Stimulated activated CD4-positive, alpha-beta T cell treated with anti-CD3 and anti-CD28 coated beads, TNF-alpha, amount 100 ng/mL, for 4 hours (primary cell): ENCODE measurements around the gene KRTAP9-4.
"Not testable (repeated sequence)": the region's sequence is repeated elsewhere in the genome, so short reads cannot be mapped to it uniquely, and the experiment has no call there.

Source experiments
- DNase-seq, 3 experiments: peaks; one replicate each; pipeline ENCODE4 v3.0.0-alpha.2; 2020; ENCODE audit warnings: low read depth in 3 of 3

The KRTAP9-4 gene, protein sequence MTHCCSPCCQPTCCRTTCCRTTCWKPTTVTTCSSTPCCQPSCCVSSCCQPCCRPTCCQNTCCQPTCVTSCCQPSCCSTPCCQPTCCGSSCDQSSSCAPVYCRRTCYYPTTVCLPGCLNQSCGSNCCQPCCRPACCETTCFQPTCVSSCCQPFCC

GRCh38 chr17:41249637-41250240 is at the start of gene KRTAP9-4:
Gene KRTAP9-4 (plus strand): TSS chr17:41249687. CDS start chr17:41249721, 34 bp downstream.
- not testable (repeated sequence) for DNase-seq

DNA sequence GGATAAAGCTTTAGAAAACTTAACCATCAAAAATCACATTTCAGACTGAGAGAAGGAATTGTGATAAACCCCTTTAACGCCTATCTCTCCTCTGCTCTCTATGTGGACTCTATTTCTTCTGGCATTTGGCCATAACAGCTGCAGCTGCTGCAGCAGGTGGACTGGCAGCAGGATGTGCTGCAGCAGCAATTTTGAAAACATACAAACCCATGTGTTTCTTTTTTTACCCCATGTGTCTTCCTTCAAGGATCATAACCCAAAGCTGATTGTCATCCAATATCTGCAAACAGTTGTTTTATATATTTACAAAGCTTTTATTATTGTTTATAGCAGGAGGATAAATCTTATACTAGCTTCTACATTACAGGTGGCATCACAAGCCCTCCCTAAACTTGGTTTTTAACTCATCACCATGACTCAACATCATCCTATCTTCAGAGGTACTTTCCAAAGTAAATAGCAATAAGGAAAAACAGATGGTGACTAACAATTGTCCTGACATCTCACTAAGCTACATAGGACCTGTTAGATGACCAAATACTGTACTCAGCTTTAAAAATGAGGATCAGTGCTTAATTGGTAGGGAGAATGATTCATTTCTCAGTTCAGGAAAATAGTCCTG is 37.5 kb upstream of the KRTAP9-4 start:
- DNase-seq, result no peak

- DNase-seq, result no peak
These were observed 36.8 kb upstream of the KRTAP9-4 start for GRCh38 chr17:41212524-41213169.

- no peak for DNase-seq
These were observed 33.8 kb upstream of the KRTAP9-4 start for GRCh38 chr17:41215681-41216080.

DNA sequence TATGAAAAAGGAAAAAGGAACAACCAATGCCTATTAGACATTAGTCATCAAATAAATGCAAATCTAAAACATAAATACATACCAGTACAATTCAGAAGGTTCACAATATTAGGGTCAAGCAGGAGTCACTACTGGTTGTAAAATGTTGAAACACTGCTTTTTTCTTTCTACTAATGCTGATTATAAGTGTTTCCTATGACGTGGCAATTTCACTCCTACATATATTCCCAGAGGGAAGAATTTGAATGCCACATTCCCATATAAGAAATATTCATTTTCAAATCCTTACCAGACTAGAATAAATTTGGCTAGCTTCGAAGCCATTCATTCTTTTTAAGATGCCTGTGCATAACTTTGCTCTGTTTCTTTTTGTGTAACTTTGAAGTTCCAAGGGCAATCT is 25.7 kb upstream of the KRTAP9-4 start:
- no peak for DNase-seq

DNA sequence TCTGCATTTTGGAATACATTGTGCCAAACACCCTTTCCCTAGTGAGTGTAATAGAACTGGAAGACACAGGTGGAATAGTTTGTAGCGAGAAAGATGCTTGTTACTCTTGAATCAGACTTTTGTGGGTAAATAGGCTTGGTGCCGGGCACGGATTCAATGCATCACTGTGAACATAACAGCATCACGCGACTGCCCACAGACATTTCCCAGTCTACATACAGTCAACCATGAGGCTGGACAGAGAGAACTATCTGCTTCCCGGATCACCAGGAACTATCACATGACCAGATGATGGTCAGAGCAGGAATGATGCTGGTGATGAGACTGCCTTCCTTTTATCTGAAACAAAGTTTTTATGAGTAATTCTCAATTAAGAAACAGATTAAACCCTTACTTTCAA is 23.4 kb upstream of the KRTAP9-4 start:
- DNase-seq, result no peak

GRCh38 chr17:41226598-41227095 is 22.8 kb upstream of the KRTAP9-4 start, which contains the start of gene KRTAP9-2:
Gene KRTAP9-2 (plus strand): TSS chr17:41226648. CDS start chr17:41226655, 7 bp downstream.
- not testable (repeated sequence) for DNase-seq

- DNase-seq, result no peak
These were observed 19.4 kb upstream of the KRTAP9-4 start for GRCh38 chr17:41230094-41230493.

DNA sequence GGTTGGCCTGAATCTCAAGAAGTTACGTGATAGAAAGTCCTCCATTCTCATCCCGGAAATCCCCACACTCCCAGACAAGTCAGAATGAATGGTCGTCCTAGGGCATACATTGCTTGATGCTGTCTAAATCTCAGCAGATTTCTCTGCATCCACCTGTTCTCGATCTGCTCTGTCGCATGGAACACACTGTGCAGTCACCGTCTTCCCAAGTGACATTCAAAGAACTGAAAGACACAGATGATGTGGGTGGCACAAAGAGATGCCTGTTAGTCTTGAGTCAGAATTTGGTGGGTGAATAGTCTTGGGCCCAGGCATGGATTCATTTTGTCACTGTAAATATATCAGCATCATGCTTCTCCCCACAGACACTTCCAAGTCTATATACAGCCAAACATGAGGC is 17.8 kb upstream of the KRTAP9-4 start:
- DNase-seq, result no peak

GRCh38 chr17:41232399-41233105 is 16.9 kb upstream of the KRTAP9-4 start, which contains the start of gene KRTAP9-3:
Gene KRTAP9-3 (plus strand): TSS chr17:41232449. CDS start chr17:41232502, 53 bp downstream.
- not testable (repeated sequence) for DNase-seq

DNA sequence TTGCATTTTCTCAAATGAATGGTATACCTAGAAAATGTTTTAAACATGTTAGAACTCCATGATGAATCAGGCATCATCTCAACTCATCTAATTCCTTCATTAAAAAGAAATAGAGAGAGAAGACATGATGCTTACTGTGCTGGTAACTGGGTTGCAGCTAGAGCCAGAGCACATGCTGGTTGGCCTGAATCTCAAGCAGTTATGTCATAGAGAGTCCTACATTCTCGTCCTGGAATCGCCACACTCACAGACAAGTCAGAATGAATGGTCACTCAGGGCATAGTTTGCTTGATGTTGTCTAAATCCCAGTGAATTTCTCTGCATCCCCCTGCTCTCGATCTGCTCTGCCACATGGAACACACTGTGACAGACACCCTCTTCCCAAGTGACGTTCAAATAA is 12.4 kb upstream of the KRTAP9-4 start:
- DNase-seq, result not testable (repeated sequence)

DNA sequence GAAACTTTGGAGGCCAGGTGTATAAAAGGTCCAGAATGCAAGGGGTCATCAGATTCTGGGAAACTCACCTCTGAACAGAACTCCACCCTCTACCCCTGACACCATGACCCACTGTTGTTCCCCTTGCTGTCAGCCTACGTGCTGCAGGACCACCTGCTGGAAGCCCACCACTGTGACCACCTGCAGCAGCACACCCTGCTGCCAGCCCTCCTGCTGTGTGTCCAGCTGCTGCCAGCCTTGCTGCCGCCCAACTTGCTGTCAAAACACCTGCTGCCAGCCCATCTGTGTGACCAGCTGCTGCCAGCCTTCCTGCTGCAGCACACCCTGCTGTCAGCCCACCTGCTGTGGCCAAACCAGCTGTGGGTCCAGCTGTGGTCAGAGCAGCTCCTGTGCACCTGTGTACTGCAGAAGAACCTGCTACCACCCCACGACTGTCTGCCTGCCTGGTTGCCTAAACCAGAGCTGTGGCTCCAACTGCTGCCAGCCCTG is 11.5 kb upstream of the KRTAP9-4 start, which contains the start of gene KRTAP9-8:
Gene KRTAP9-8 (plus strand): TSS at position 51 of the 489 bp plus-strand sequence. CDS start 53 bp downstream, at position 104.
- not testable (repeated sequence) for DNase-seq

- DNase-seq, result not testable (repeated sequence)
These were observed 2.3 kb upstream of the KRTAP9-4 start for GRCh38 chr17:41246995-41247787.

DNA sequence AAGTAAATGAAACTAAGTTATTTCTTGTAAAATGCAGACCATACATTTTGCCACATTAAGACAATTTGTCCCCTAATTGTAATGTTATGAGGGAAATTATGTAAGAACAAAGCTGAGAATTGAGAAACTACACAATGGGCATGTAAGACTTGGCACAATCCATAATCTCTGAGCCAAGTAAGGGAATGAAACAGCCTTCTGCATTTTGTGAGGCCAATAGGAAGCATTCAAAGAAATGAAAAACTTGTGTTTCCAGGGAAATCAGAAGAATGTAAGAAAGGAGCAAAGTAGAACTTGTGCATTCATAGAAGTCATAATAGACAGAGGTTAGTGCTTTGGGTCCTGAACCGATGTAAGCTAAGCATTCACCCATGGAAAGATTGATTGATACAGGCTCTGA is 1.8 kb downstream of the KRTAP9-4 start:
- no peak for DNase-seq

DNA sequence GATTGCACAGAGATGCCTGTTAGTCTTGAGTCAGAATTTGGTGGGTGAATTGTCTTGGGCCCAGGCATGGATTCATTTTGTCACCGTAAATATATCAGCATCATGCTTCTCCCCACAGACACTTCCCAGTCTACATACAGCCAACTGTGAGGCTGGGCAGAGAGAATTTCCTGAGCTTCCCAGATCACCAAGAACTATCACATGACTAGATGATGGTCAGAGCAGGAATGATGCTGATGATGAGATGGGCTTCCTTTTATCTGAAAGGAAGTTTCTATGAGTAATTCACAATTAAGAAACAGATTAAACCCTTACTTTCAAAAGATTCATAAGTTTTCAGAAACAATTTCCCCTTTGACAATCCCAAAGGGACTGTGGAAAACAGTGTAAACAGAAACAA is 5.4 kb downstream of the KRTAP9-4 start:
- DNase-seq, result no peak

GRCh38 chr17:41255381-41256290 is 6.1 kb downstream of the KRTAP9-4 start, which contains the start of gene KRTAP9-9:
Gene KRTAP9-9 (plus strand): TSS chr17:41255384.
- not testable (repeated sequence) for DNase-seq

DNA sequence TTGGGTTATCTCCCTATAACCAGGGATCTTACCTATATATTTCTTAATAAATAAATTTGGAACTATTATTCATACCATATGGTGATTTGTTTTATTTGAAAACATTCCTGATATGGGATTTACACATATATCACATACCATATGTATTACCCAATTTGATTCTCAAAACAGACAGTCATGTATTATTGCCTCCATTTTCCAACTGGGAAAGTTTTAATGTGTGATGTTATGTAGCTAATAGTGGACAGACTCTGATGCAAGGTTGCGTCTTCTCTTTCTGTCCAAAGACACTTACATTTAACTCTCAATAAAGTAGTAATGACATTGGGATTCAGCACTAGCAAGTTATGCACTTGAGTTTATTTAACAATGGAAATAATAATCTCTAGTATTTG is 6.8 kb downstream of the KRTAP9-4 start:
- DNase-seq, result no peak

GRCh38 chr17:41258406-41258805 is 8.9 kb downstream of the KRTAP9-4 start:
- DNase-seq, result no peak

- DNase-seq, result no peak
These were observed 13.7 kb downstream of the KRTAP9-4 start for GRCh38 chr17:41263212-41263611.
